Esophagus squamous epithelium (tissue), 5 donors: ENCODE results near the gene TRIP4. TPM values are rescaled to one million over a fixed set of nuclear protein-coding genes. Genes with fewer than 3 reads are reported as not detected.

ENCODE experiments used
- DNase-seq: peaks from one replicate; lab custom pipeline; 2025; lab: John Stamatoyannopoulos, UW
- H3K27ac ChIP-seq, 4 donors: fragments of 200-600 bp; sonication (generic); one replicate each; pipeline ENCODE4 v1.5.1; 2016 to 2019; ENCODE audit warnings: mild to moderate bottlenecking in 1 of 4
- H3K27me3 ChIP-seq, 4 donors: fragments of 200-600 bp; sonication (generic); 1 replicate in 3 of 4; 2 replicates in 1 of 4; pipeline versions ENCODE4 v1.5.1 to v1.6.0; 2017 to 2021; ENCODE audit warnings: antibody characterized with exemption in 1 of 4
- H3K36me3 ChIP-seq, 3 donors: fragments of 200-600 bp; sonication (generic); one replicate each; pipeline ENCODE4 v1.5.1; 2016 to 2019
- H3K4me1 ChIP-seq, 3 donors: fragments of 200-600 bp; sonication (generic); one replicate each; pipeline ENCODE4 v1.5.1; 2017 to 2019
- H3K4me3 ChIP-seq, 4 donors: fragments of 200-600 bp; sonication (generic); 1 replicate in 3 of 4; 2 replicates in 1 of 4; pipeline ENCODE4 v1.5.1; 2016 to 2019; ENCODE audit warnings: mild to moderate bottlenecking in 2 of 4, moderate library complexity in 1 of 4
- H3K9me3 ChIP-seq, 3 donors: fragments of 200-600 bp; sonication (generic); one replicate each; pipeline ENCODE4 v1.5.1; 2016 to 2019
- POLR2A ChIP-seq, 4 donors: fragments of 450-650 bp; IDR thresholded peaks; one replicate each; pipeline ENCODE4 v1.6.1; 2017; ENCODE audit warnings: antibody characterized with exemption in 4 of 4, mild to moderate bottlenecking in 4 of 4, moderate library complexity in 3 of 4
- WGBS, 2 donors: methylation state at CpG; one replicate each; pipeline ENCODE4 v1.1.5; 2018; 5-methylcytosine and 5-hydroxymethylcytosine counted together
- intact Hi-C: fragments of 100-400 bp; cut with DNase I; formaldehyde crosslinking; loops from one replicate; pipeline ENCODE4 v1.15.0; 2022
- total RNA-seq, 4 donors: library from RNA; depleted of rRNA; stranded (reverse); fragments of >200 nt; gene quantifications; one replicate each; pipeline ENCODE4 v1.1.0, GENCODE V29; 2016
- TF ChIP-seq, protein P1 (sequence below), 6 experiments: fragments of 450-650 bp in 4 of 6; fragments of 200-600 bp in 2 of 6; sonication (generic) in 2 of 6; IDR thresholded peaks; one replicate each; pipeline ENCODE4 v1.5.1; 2016 to 2019; ENCODE audit warnings: antibody characterized with exemption in 6 of 6, mild to moderate bottlenecking in 4 of 6, moderate library complexity in 4 of 6
- donor health status: DM: yes; HTN: yes; CAD: no.

The TRIP4 gene
- total RNA-seq, 4 donors from 2014 or later, result 9.1 to 15.5 (median 12.8) TPM

DNA sequence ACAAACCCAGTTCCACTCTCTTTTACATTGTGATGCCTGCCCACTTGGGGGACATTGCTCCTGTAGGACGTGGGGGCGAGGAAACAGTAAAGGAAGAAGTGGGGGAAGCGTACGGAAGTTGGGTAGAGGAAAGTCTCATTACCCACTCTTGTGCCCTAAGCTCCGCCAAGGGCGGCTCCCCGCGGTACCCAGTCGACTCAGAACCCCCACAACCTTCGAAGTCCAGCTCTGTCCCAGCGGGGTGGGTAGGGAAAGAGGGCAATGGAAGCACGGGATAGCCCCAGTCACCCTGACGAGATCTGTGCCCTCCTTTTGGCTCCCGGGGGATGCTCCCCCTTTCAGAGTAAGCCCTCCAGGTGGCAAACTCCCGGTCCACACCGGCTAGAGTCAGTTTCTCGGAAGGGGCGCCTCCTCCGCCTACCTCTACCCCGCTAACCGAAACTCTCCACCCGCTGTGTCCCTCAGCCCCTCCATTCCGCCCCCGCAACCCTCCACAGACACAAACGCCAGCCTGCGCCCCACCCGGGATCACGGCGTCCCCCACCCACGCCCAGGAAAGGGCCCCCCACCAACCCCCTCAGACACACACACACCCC lies 32.2 kb upstream of the TRIP4 start:
- DNase-seq, result no peak
- Histone ChIP-seq H3K36me3 (peaks cover 0 to 7% (median 0%) of the 10 kb centered on the region in 3 donors), H3K9me3 (no peaks in the 10 kb centered on the region), H3K4me1 (peaks cover 3 to 30% (median 11%) of the 10 kb centered on the region in 3 donors), H3K27me3 (no peaks in the 10 kb centered on the region), H3K27ac (peak overlapping the region; percentile 79 to 89 (median 81)), H3K4me3 (peak overlapping the region; percentile 68 to 80 (median 72))
- 0% methylated on average over 11 to 14 of the region's 30 CpGs for WGBS, 2 donors
- intact Hi-C loops, result loop anchor here (10.0 kb wide), 2 partner anchors 141 to 201 kb away; partner anchors contain the start of gene SNX22
- TF ChIP-seq, protein P1, sequence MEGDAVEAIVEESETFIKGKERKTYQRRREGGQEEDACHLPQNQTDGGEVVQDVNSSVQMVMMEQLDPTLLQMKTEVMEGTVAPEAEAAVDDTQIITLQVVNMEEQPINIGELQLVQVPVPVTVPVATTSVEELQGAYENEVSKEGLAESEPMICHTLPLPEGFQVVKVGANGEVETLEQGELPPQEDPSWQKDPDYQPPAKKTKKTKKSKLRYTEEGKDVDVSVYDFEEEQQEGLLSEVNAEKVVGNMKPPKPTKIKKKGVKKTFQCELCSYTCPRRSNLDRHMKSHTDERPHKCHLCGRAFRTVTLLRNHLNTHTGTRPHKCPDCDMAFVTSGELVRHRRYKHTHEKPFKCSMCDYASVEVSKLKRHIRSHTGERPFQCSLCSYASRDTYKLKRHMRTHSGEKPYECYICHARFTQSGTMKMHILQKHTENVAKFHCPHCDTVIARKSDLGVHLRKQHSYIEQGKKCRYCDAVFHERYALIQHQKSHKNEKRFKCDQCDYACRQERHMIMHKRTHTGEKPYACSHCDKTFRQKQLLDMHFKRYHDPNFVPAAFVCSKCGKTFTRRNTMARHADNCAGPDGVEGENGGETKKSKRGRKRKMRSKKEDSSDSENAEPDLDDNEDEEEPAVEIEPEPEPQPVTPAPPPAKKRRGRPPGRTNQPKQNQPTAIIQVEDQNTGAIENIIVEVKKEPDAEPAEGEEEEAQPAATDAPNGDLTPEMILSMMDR (IDR thresholded peaks at IDR 0.05), result no peak
- no peak for TF ChIP-seq POLR2A (IDR thresholded peaks at IDR 0.05)

DNA sequence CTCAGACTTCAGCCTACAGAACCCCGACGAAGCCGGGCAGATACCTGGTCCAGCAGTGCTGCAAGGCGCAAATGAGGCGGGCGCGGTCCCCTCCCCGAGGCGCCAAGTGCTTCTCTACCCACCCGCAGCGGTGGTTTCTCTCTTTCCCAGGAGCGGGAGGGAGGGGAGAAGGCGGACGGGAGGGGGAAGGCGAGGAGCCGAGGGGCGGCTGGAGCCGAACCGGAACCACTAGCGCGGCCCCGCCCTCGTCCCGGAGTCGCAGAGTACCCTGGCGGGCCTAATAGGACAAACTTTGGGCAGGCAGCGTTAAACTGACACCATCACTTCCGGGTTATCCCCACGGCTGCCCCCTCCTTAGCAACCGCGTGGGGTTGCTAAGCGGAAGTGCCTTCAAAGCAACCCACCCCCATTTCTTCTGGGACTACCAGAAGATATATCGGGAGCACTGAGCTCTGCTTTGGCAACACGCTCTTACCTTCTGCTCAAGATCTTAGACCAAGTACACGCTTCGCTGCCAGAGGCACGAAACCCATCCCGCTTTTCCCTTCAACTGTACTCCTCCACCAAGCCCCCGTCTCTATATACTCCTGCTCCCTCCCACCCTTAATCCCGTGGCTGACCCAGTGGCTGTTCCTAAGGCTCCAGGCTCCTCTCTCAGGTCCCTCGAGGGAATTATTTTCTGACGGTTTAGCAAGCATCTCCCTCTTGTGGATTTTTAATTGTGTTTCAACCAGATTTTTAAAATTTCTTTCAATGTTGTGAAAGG lies 31.5 kb upstream of the TRIP4 start, which contains the start of gene CSNK1G1:
CSNK1G1 (minus strand) TSS at position 230 of the 766 bp plus-strand sequence. CDS start 55,674 bp downstream, outside the sequence.
- TF ChIP-seq, protein P1 (IDR thresholded peaks at IDR 0.05), result peak; percentile 10 to 57 (median 44)
- peak in 1 of 4 donors; percentile 27 for TF ChIP-seq POLR2A (IDR thresholded peaks at IDR 0.05)
- Histone ChIP-seq H3K4me1 (peaks cover 3 to 30% (median 11%) of the 10 kb centered on the region in 3 donors), H3K36me3 (peaks cover 0 to 7% (median 0%) of the 10 kb centered on the region in 3 donors), H3K4me3 (peak within 1 kb of the TSS; percentile 68 to 80 (median 72)), H3K27ac (peak within 1 kb of the TSS; percentile 79 to 89 (median 81)), H3K9me3 (no peaks in the 10 kb centered on the region), H3K27me3 (no peaks in the 10 kb centered on the region)
- 0 to 1% methylated on average over 10 to 18 of the region's 42 CpGs for WGBS, 2 donors
- DNase-seq, result peak; percentile 57
- intact Hi-C loops, result loop anchor here (10.0 kb wide), 2 partner anchors 141 to 201 kb away; partner anchors contain the start of gene SNX22

DNA sequence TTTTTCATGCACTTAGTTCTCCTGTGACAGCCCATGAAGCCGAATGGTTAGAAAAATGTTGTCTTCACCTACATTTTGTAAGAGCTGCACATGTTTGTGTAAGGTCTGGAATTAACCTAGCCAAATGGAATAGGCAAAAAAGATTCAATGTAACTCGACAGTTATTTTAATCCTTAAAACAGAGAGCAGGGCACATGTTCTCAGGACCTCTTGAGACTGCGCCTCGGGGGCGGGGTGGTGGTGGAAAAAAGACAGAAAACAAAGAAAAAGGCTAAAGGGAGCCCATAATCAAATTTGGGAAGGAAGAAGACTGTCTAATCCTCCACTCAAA lies 31.0 kb upstream of the TRIP4 start:
- DNase-seq, result no peak
- Histone ChIP-seq H3K4me1 (peaks cover 3 to 30% (median 11%) of the 10 kb centered on the region in 3 donors), H3K27me3 (no peaks in the 10 kb centered on the region), H3K36me3 (peaks cover 0 to 7% (median 0%) of the 10 kb centered on the region in 3 donors), H3K27ac (peak overlapping the region; percentile 79 to 89 (median 81)), H3K4me3 (peak overlapping the region; percentile 68 to 80 (median 72)), H3K9me3 (no peaks in the 10 kb centered on the region)
- WGBS, 2 donors, result 34 to 44% methylated on average over 5 of the region's 5 CpGs
- intact Hi-C loops, result loop anchor here (10.0 kb wide), 2 partner anchors 142 to 202 kb away; partner anchors contain the start of gene SNX22
- TF ChIP-seq, protein P1 (IDR thresholded peaks at IDR 0.05), result no peak
- TF ChIP-seq POLR2A (IDR thresholded peaks at IDR 0.05), result no peak

DNA sequence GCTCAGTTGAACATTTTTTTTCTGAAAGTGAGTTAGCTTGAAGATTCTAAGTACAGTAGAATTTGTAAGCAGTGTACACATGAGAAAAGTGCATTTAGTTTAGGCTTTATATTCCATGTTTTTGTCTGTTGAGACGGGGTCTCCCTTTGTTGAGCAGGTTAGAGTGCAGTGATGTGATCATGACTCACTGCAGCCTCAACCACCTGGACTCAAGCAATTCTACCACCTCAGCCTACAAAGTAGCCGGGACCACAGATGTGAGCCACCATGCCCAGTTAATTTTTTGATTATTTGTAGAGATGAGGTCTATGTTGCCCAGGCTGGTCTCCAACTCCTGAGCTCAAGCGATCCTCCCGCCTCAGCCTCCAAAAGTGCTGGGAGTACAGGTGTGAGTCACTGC lies 26.4 kb upstream of the TRIP4 start:
- TF ChIP-seq, protein P1 (IDR thresholded peaks at IDR 0.05), result no peak
- TF ChIP-seq POLR2A (IDR thresholded peaks at IDR 0.05), result no peak
- no peak overlapping the region for H3K27ac ChIP-seq
- H3K36me3 ChIP-seq, result no peaks in the 10 kb centered on the region
- no peak for DNase-seq
- 85 to 95% methylated on average over 3 to 4 of the region's 4 CpGs for WGBS, 2 donors
- H3K4me3 ChIP-seq, result no peak overlapping the region
- intact Hi-C loops, result no loop called here
- H3K9me3 ChIP-seq, result no peaks in the 10 kb centered on the region
- H3K27me3 ChIP-seq, result no peaks in the 10 kb centered on the region
- peaks cover 0 to 9% (median 5%) of the 10 kb centered on the region in 3 donors for H3K4me1 ChIP-seq
